Upper lobe of left lung (tissue), 6 donors: ENCODE results near the gene CDH7. TPM values are rescaled to one million over a fixed set of nuclear protein-coding genes. Genes with fewer than 3 reads are reported as not detected.

Source experiments
- ATAC-seq, 2 donors: fragments of 200-7000 bp; cut with Tn5 transposase; one replicate each; pipeline ENCODE4 v1.9.1; 2022; ENCODE audit warnings: mild to moderate bottlenecking in 2 of 2, moderate library complexity in 2 of 2; ENCODE audit not compliant: low FRiP score in 2 of 2
- DNase-seq, 2 donors: peaks; one replicate each; pipeline ENCODE4 v3.0.0-alpha.2; 2019 to 2020
- H3K27ac ChIP-seq, 4 donors: fragments of 200-600 bp; sonication (generic); one replicate each; pipeline ENCODE4 v1.5.1; 2016 to 2019
- H3K27me3 ChIP-seq, 4 donors: fragments of 200-600 bp; sonication (generic); one replicate each; pipeline ENCODE4 v1.5.1; 2017 to 2019
- H3K36me3 ChIP-seq, 4 donors: fragments of 200-600 bp; sonication (generic); one replicate each; pipeline ENCODE4 v1.5.1; 2016 to 2019
- H3K4me1 ChIP-seq, 4 donors: fragments of 200-600 bp; sonication (generic); one replicate each; pipeline ENCODE4 v1.5.1; 2018 to 2019
- H3K4me3 ChIP-seq, 4 donors: fragments of 200-600 bp; sonication (generic); one replicate each; pipeline ENCODE4 v1.5.1; 2017 to 2019; ENCODE audit warnings: mild to moderate bottlenecking in 2 of 4, moderate library complexity in 1 of 4
- H3K9me3 ChIP-seq, 4 donors: fragments of 200-600 bp; sonication (generic); one replicate each; pipeline ENCODE4 v1.5.1; 2018 to 2019
- CTCF ChIP-seq, 6 experiments: fragments of 450-650 bp in 4 of 6; fragments of 200-600 bp in 2 of 6; sonication (generic) in 2 of 6; IDR thresholded peaks; one replicate each; pipeline ENCODE4 v1.5.1; 2016 to 2019; ENCODE audit warnings: antibody characterized with exemption in 6 of 6
- EP300 ChIP-seq, 4 donors: sonication (generic); formaldehyde crosslinking; IDR thresholded peaks; one replicate each; pipeline ENCODE4 v1.5.1; 2017; ENCODE audit warnings: antibody characterized with exemption in 4 of 4, control low read depth in 2 of 4
- POLR2A ChIP-seq, 4 donors: fragments of 450-650 bp; IDR thresholded peaks; one replicate each; pipeline ENCODE4 v1.5.1; 2016 to 2017; ENCODE audit warnings: antibody characterized with exemption in 4 of 4, mild to moderate bottlenecking in 2 of 4
- POLR2AphosphoS5 ChIP-seq, 2 donors: sonication (generic); formaldehyde crosslinking; IDR thresholded peaks; one replicate each; pipeline ENCODE4 v1.5.1; 2017; ENCODE audit warnings: antibody characterized with exemption in 2 of 2
- WGBS, 2 donors: methylation state at CpG; one replicate each; pipeline ENCODE4 v1.1.5; 2017 to 2018; 5-methylcytosine and 5-hydroxymethylcytosine counted together
- total RNA-seq, 6 donors: library from RNA; depleted of rRNA in 4 of 6; stranded (reverse); fragments of >200 nt in 4 of 6; gene quantifications; one replicate each; pipeline versions ENCODE4 v1.1.0 to v1.2.1, GENCODE V29; 2016 to 2021
- donor health status: DM: no; HTN: no; CAD: no; lungs with moderate emphysema.
- donor health status: DM: no; HTN: yes; CAD: no; lungs with severe emphysema.

CDH7 gene
- total RNA-seq, 6 donors from 2014 or later = 0.13 to 0.20 TPM; not detected in 4

GRCh38 chr18:65752625-65753325 lies 2.0 kb downstream of the CDH7 start:
- 61% methylated on average over 5 of the region's 5 CpGs for WGBS, 2 donors
- peaks cover 5 to 11% (median 8%) of the 10 kb centered on the region in 4 donors for H3K4me1 ChIP-seq
- H3K9me3 ChIP-seq = no peaks in the 10 kb centered on the region
- ATAC-seq = no peak
- H3K27ac ChIP-seq = no peak overlapping the region
- H3K36me3 ChIP-seq = no peaks in the 10 kb centered on the region
- H3K27me3 ChIP-seq = peaks cover 0 to 11% (median 4%) of the 10 kb centered on the region in 4 donors
- H3K4me3 ChIP-seq = no peak overlapping the region
- TF ChIP-seq CTCF (IDR thresholded peaks at IDR 0.05) (no peak), EP300 (IDR thresholded peaks at IDR 0.05) (no peak), POLR2AphosphoS5 (IDR thresholded peaks at IDR 0.05) (no peak)
- no peak for DNase-seq

- TF ChIP-seq CTCF (IDR thresholded peaks at IDR 0.05) = no peak
- no peak for TF ChIP-seq POLR2AphosphoS5 (IDR thresholded peaks at IDR 0.05)
- TF ChIP-seq EP300 (IDR thresholded peaks at IDR 0.05) = no peak
- no peak for TF ChIP-seq POLR2A (IDR thresholded peaks at IDR 0.05)
- Histone ChIP-seq H3K4me1 (peaks cover 5 to 11% (median 8%) of the 10 kb centered on the region in 4 donors), H3K9me3 (no peaks in the 10 kb centered on the region), H3K4me3 (no peak overlapping the region), H3K27ac (no peak overlapping the region), H3K36me3 (no peaks in the 10 kb centered on the region), H3K27me3 (peaks cover 0 to 11% (median 4%) of the 10 kb centered on the region in 4 donors)
- ATAC-seq (no peak), DNase-seq (no peak)
- 15 to 20% methylated on average over 2 of the region's 2 CpGs for WGBS, 2 donors
These were observed 2.7 kb downstream of the CDH7 start for GRCh38 chr18:65753520-65753919.

GRCh38 chr18:65754121-65754520 lies 3.3 kb downstream of the CDH7 start:
- Histone ChIP-seq H3K36me3 (no peaks in the 10 kb centered on the region), H3K27ac (no peak overlapping the region), H3K4me3 (no peak overlapping the region), H3K9me3 (no peaks in the 10 kb centered on the region), H3K27me3 (peaks cover 0 to 11% (median 4%) of the 10 kb centered on the region in 4 donors), H3K4me1 (peaks cover 5 to 11% (median 8%) of the 10 kb centered on the region in 4 donors)
- ATAC-seq (no peak), DNase-seq (no peak)
- no peak for TF ChIP-seq POLR2AphosphoS5 (IDR thresholded peaks at IDR 0.05)
- TF ChIP-seq EP300 (IDR thresholded peaks at IDR 0.05) = no peak
- TF ChIP-seq POLR2A (IDR thresholded peaks at IDR 0.05) = no peak
- no peak for TF ChIP-seq CTCF (IDR thresholded peaks at IDR 0.05)
- 46 to 49% methylated on average over 3 of the region's 3 CpGs for WGBS, 2 donors

GRCh38 chr18:65755616-65756015 lies 4.8 kb downstream of the CDH7 start:
- Histone ChIP-seq H3K4me3 (no peak overlapping the region), H3K36me3 (no peaks in the 10 kb centered on the region), H3K9me3 (no peaks in the 10 kb centered on the region), H3K4me1 (peaks cover under 1 to 8% (median 5%) of the 10 kb centered on the region in 4 donors), H3K27me3 (peaks cover 0 to 8% (median 1%) of the 10 kb centered on the region in 4 donors), H3K27ac (no peak overlapping the region)
- no peak for DNase-seq
- ATAC-seq = no peak
- TF ChIP-seq POLR2A (IDR thresholded peaks at IDR 0.05) (no peak), POLR2AphosphoS5 (IDR thresholded peaks at IDR 0.05) (no peak), CTCF (IDR thresholded peaks at IDR 0.05) (no peak), EP300 (IDR thresholded peaks at IDR 0.05) (no peak)

- DNase-seq (no peak), ATAC-seq (no peak)
- no peak overlapping the region for H3K4me3 ChIP-seq
- no peaks in the 10 kb centered on the region for H3K36me3 ChIP-seq
- H3K4me1 ChIP-seq = no peaks in the 10 kb centered on the region
- no peak for TF ChIP-seq POLR2A (IDR thresholded peaks at IDR 0.05)
- no peak for TF ChIP-seq CTCF (IDR thresholded peaks at IDR 0.05)
- 84 to 91% methylated on average over 1 of the region's 1 CpG for WGBS, 2 donors
- no peaks in the 10 kb centered on the region for H3K27me3 ChIP-seq
- H3K9me3 ChIP-seq = no peaks in the 10 kb centered on the region
- no peak overlapping the region for H3K27ac ChIP-seq
These were observed 9.6 kb downstream of the CDH7 start for GRCh38 chr18:65760457-65760856.
